ENCODE measurements around the gene PRKAA1.
"Not testable (repeated sequence)": the region's sequence is repeated elsewhere in the genome, so short reads cannot be mapped to it uniquely, and the experiment has no call there.

Gene PRKAA1

GRCh38 chr5:40827188-40827977, 29.2 kb upstream of the PRKAA1 start:
- peaks cover 71% of the 10 kb centered on the region for H3K36me3 ChIP-seq (replicated peaks)
- in situ Hi-C loops (cut with HindIII; ENCODE audit: low pct_ligation_motif_present, low sequenced_read_pairs), result no loop called here

GRCh38 chr5:40826489-40827187, 28.5 kb upstream of the PRKAA1 start:
- Histone ChIP-seq H3K4me3 (ENCODE audit: low read depth, low read length) (no peak overlapping the region), H3K36me3 (replicated peaks) (peaks cover 63% of the 10 kb centered on the region), H3K27ac (no peak overlapping the region), H3K27me3 (replicated peaks) (no peaks in the 10 kb centered on the region)
- no peak for DNase-seq
- in situ Hi-C loops (cut with HindIII; ENCODE audit: low pct_ligation_motif_present, low sequenced_read_pairs), result no loop called here
- no peak for TF ChIP-seq CTCF (IDR thresholded peaks at IDR 0.05; ENCODE audit: low read depth, low read length, missing control alignments)

More at GRCh38 chr5:40827188-40827977, 29.2 kb upstream of the PRKAA1 start:
- TF ChIP-seq CTCF (IDR thresholded peaks at IDR 0.05; ENCODE audit: low read depth, low read length, missing control alignments), result no peak
- Histone ChIP-seq H3K4me3 (ENCODE audit: low read depth, low read length) (no peak overlapping the region), H3K27me3 (replicated peaks) (no peaks in the 10 kb centered on the region), H3K27ac (no peak overlapping the region)
- no peak for DNase-seq

GRCh38 chr5:40825461-40826043, 27.4 kb upstream of the PRKAA1 start:
- in situ Hi-C loops (cut with HindIII; ENCODE audit: low pct_ligation_motif_present, low sequenced_read_pairs); H3K4me3 ChIP-seq (ENCODE audit: low read depth, low read length); DNase-seq; H3K27me3 ChIP-seq (replicated peaks); H3K27ac ChIP-seq: not testable (repeated sequence)
- H3K36me3 ChIP-seq (replicated peaks), result peaks cover 52% of the 10 kb centered on the region

GRCh38 chr5:40823459-40823858, 25.3 kb upstream of the PRKAA1 start:
- Histone ChIP-seq H3K27ac (no peak overlapping the region), H3K4me3 (ENCODE audit: low read depth, low read length) (no peak overlapping the region), H3K36me3 (replicated peaks) (peaks cover 33% of the 10 kb centered on the region), H3K27me3 (replicated peaks) (no peaks in the 10 kb centered on the region)
- DNase-seq, result no peak
- no peak for TF ChIP-seq CTCF (IDR thresholded peaks at IDR 0.05; ENCODE audit: low read depth, low read length, missing control alignments)
- in situ Hi-C loops (cut with HindIII; ENCODE audit: low pct_ligation_motif_present, low sequenced_read_pairs), result no loop called here

- no peak for TF ChIP-seq CTCF (IDR thresholded peaks at IDR 0.05; ENCODE audit: low read depth, low read length, missing control alignments)
Measured at GRCh38 chr5:40813698-40814281, 15.6 kb upstream of the PRKAA1 start.

GRCh38 chr5:40812125-40812524, 14.0 kb upstream of the PRKAA1 start:
- DNase-seq, result no peak
- no peaks in the 10 kb centered on the region for H3K36me3 ChIP-seq (replicated peaks)
- H3K4me3 ChIP-seq (ENCODE audit: low read depth, low read length), result no peak overlapping the region
- in situ Hi-C loops (cut with HindIII; ENCODE audit: low pct_ligation_motif_present, low sequenced_read_pairs), result no loop called here
- no peaks in the 10 kb centered on the region for H3K27me3 ChIP-seq (replicated peaks)
- no peak for TF ChIP-seq CTCF (IDR thresholded peaks at IDR 0.05; ENCODE audit: low read depth, low read length, missing control alignments)
- no peak overlapping the region for H3K27ac ChIP-seq

More at GRCh38 chr5:40813698-40814281, 15.6 kb upstream of the PRKAA1 start:
- H3K36me3 ChIP-seq (replicated peaks), result no peaks in the 10 kb centered on the region
- no peak overlapping the region for H3K27ac ChIP-seq
- no peak overlapping the region for H3K4me3 ChIP-seq (ENCODE audit: low read depth, low read length)
- in situ Hi-C loops (cut with HindIII; ENCODE audit: low pct_ligation_motif_present, low sequenced_read_pairs), result no loop called here
- H3K27me3 ChIP-seq (replicated peaks), result no peaks in the 10 kb centered on the region
- no peak for DNase-seq
